K562 (cell line): ENCODE measurements around the gene RXRB. TPM values are rescaled to one million over a fixed set of nuclear protein-coding genes. Genes with fewer than 3 reads are reported as not detected.

Experiments used
- CC2D1A ChIP-seq: fragments of 450-650 bp; IDR thresholded peaks from 2 replicates; pipeline ENCODE4 v1.6.1; 2017; ENCODE audit warnings: mild to moderate bottlenecking
- CEBPB ChIP-seq: fragments of 450-650 bp; IDR thresholded peaks from 2 replicates; pipeline ENCODE4 v1.6.1; 2016; ENCODE audit warnings: missing genetic modification characterization, missing compliant biosample characterization
- LCOR ChIP-seq: sonication (generic); formaldehyde crosslinking; IDR thresholded peaks from 2 replicates; pipeline ENCODE4 v1.8.0; 2022; ENCODE audit warnings: mild to moderate bottlenecking, missing genetic modification reagents
- NR4A1 ChIP-seq, 2 experiments: fragments of 250-450 bp in 1 of 2; fragments of 450-650 bp in 1 of 2; sonication (Bioruptor Pico) in 1 of 2; IDR thresholded peaks; 2 replicates each; pipeline versions ENCODE4 v1.4.0 to v1.6.1; 2016 to 2020; ENCODE audit warnings: mild to moderate bottlenecking in 2 of 2, missing compliant biosample characterization in 1 of 2, missing genetic modification characterization in 1 of 2, moderate library complexity in 1 of 2
- STAG1 ChIP-seq: sonication (generic); formaldehyde crosslinking; IDR thresholded peaks from 2 replicates; pipeline ENCODE4 v1.5.0; 2020; ENCODE audit warnings: missing genetic modification reagents, borderline replicate concordance
- ZNF780A ChIP-seq: fragments of 250-450 bp; sonication (Bioruptor Pico); IDR thresholded peaks from 2 replicates; pipeline ENCODE4 v1.5.0; 2021; ENCODE audit warnings: mild to moderate bottlenecking
- polyA plus RNA-seq, 8 experiments: library from polyadenylated mRNA; depleted of rRNA in 4 of 8; stranded (reverse) in 5 of 8; unstranded in 3 of 8; fragments of >200 nt; fragmentation: Nextera tagmentation in 2 of 8; fragmentation: Illumina TruSeq in 1 of 8; extraction: Ambion mirVana in 2 of 8; extraction: Trizol in 1 of 8; gene quantifications; 2 replicates each; pipeline versions ENCODE4 v1.2.1 to v1.2.3, GENCODE V29; 2011 to 2014; ENCODE audit warnings: inconsistent platforms in 1 of 8, missing spikeins in 1 of 8
- total RNA-seq, 7 experiments: library from RNA; depleted of rRNA in 6 of 7; stranded (reverse); fragments of >200 nt in 6 of 7; fragmentation: Illumina TruSeq in 2 of 7; extraction: Trizol in 2 of 7; gene quantifications; 2 replicates each; pipeline versions ENCODE4 v1.2.1 to v1.2.3, GENCODE V29; 2011 to 2021; ENCODE audit warnings: low replicate concordance in 1 of 7
- TF ChIP-seq, protein P1 (sequence below): fragments of 200-600 bp; sonication (generic); IDR thresholded peaks from one replicate; pipeline ENCODE4 v1.6.1; 2012; ENCODE audit warnings: mild to moderate bottlenecking, low read depth, low read length, inconsistent platforms
- TF ChIP-seq, protein P2 (sequence below): fragments of 200-400 bp; formaldehyde crosslinking; IDR thresholded peaks from 2 replicates; pipeline ENCODE4 v1.6.1; 2017; ENCODE audit warnings: mild to moderate bottlenecking, low read depth, low read length, moderate library complexity
- TF ChIP-seq, protein P3 (sequence below), 3 experiments: IDR thresholded peaks in 2 of 3; conservative IDR thresholded peaks in 1 of 3; 2 replicates each; pipeline ENCODE4 v1.5.1; 2011 to 2012; ENCODE audit warnings: low read length in 3 of 3, mild to moderate bottlenecking in 3 of 3, control low read depth in 2 of 3, improper control_type of control experiment in 1 of 3, inconsistent platforms in 1 of 3, low read depth in 1 of 3, mixed read lengths in 1 of 3, moderate library complexity in 1 of 3; ENCODE audit not compliant: insufficient read depth in 2 of 3

The RXRB gene
- total and polyA plus RNA-seq, 9 of the 15 experiments (the other 6 are each of a cell fraction or from before 2014, with no cell fraction given) = 0.76 to 35.5 (median 18.4) TPM

DNA sequence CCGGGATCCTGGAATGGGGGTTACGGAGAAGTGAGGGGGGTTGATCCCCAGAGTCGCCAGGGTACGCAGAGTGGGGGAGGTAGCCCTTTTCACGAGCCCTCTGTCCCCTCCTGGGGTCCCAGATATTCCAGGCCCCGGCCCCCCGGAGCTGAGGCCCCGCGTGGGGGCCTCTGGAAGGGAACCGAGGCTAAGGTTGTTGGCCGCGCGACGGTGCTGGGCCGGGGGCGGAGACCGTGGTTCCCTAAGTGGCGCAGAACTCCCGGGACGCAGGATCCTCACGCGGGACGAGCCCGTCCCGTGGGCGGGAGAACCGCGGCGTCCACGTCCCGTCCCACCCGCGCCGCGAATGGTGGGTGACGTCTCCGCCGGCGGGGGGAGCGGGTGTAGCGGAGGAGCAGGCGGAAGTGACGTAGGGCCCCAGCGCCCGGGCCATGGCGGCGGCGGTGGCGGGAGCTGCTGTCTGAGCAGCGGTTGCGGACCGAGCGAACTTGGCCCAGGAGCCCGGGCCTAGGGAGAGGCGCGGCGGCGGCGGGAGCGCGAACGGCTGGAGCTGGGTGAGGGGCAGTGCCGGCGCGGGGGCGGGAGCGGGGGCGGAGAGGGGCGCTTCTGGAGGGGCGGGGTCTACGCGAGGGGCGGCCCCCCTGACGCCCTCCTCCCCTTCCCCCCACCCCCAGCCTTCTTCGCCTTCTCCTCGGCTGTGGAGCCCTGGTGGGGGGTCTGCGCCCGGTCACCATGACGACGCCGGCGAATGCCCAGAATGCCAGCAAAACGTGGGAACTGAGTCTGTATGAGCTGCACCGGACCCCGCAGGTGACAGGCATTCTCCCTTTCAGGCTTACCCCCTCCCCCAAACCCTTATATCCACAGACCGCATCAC lies 7.9 kb upstream of the RXRB start, which contains the start of gene RING1 (continued):
- TF ChIP-seq STAG1 (CRISPR knock-in tag) (no peak; the same call in 1 of the 2 replicates), CC2D1A (peak; percentile 76; the same call in 1 of the 2 replicates), NR4A1 (CRISPR knock-in tag; IDR thresholded peaks at IDR 0.05) (peak; percentile 70), NR4A1 (tag; IDR thresholded peaks at IDR 0.05) (no peak; the same call in 1 of the 2 replicates), LCOR (CRISPR knock-in tag) (peak; percentile 75; the same call in 1 of the 2 replicates), ZNF780A (0 out of 2 replicates have a peak, but pooled peaks have one; percentile 11), CEBPB (tag) (no peak)
- TF ChIP-seq, protein P1, sequence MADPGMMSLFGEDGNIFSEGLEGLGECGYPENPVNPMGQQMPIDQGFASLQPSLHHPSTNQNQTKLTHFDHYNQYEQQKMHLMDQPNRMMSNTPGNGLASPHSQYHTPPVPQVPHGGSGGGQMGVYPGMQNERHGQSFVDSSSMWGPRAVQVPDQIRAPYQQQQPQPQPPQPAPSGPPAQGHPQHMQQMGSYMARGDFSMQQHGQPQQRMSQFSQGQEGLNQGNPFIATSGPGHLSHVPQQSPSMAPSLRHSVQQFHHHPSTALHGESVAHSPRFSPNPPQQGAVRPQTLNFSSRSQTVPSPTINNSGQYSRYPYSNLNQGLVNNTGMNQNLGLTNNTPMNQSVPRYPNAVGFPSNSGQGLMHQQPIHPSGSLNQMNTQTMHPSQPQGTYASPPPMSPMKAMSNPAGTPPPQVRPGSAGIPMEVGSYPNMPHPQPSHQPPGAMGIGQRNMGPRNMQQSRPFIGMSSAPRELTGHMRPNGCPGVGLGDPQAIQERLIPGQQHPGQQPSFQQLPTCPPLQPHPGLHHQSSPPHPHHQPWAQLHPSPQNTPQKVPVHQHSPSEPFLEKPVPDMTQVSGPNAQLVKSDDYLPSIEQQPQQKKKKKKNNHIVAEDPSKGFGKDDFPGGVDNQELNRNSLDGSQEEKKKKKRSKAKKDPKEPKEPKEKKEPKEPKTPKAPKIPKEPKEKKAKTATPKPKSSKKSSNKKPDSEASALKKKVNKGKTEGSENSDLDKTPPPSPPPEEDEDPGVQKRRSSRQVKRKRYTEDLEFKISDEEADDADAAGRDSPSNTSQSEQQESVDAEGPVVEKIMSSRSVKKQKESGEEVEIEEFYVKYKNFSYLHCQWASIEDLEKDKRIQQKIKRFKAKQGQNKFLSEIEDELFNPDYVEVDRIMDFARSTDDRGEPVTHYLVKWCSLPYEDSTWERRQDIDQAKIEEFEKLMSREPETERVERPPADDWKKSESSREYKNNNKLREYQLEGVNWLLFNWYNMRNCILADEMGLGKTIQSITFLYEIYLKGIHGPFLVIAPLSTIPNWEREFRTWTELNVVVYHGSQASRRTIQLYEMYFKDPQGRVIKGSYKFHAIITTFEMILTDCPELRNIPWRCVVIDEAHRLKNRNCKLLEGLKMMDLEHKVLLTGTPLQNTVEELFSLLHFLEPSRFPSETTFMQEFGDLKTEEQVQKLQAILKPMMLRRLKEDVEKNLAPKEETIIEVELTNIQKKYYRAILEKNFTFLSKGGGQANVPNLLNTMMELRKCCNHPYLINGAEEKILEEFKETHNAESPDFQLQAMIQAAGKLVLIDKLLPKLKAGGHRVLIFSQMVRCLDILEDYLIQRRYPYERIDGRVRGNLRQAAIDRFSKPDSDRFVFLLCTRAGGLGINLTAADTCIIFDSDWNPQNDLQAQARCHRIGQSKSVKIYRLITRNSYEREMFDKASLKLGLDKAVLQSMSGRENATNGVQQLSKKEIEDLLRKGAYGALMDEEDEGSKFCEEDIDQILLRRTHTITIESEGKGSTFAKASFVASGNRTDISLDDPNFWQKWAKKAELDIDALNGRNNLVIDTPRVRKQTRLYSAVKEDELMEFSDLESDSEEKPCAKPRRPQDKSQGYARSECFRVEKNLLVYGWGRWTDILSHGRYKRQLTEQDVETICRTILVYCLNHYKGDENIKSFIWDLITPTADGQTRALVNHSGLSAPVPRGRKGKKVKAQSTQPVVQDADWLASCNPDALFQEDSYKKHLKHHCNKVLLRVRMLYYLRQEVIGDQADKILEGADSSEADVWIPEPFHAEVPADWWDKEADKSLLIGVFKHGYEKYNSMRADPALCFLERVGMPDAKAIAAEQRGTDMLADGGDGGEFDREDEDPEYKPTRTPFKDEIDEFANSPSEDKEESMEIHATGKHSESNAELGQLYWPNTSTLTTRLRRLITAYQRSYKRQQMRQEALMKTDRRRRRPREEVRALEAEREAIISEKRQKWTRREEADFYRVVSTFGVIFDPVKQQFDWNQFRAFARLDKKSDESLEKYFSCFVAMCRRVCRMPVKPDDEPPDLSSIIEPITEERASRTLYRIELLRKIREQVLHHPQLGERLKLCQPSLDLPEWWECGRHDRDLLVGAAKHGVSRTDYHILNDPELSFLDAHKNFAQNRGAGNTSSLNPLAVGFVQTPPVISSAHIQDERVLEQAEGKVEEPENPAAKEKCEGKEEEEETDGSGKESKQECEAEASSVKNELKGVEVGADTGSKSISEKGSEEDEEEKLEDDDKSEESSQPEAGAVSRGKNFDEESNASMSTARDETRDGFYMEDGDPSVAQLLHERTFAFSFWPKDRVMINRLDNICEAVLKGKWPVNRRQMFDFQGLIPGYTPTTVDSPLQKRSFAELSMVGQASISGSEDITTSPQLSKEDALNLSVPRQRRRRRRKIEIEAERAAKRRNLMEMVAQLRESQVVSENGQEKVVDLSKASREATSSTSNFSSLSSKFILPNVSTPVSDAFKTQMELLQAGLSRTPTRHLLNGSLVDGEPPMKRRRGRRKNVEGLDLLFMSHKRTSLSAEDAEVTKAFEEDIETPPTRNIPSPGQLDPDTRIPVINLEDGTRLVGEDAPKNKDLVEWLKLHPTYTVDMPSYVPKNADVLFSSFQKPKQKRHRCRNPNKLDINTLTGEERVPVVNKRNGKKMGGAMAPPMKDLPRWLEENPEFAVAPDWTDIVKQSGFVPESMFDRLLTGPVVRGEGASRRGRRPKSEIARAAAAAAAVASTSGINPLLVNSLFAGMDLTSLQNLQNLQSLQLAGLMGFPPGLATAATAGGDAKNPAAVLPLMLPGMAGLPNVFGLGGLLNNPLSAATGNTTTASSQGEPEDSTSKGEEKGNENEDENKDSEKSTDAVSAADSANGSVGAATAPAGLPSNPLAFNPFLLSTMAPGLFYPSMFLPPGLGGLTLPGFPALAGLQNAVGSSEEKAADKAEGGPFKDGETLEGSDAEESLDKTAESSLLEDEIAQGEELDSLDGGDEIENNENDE = no peak
- TF ChIP-seq, protein P2, sequence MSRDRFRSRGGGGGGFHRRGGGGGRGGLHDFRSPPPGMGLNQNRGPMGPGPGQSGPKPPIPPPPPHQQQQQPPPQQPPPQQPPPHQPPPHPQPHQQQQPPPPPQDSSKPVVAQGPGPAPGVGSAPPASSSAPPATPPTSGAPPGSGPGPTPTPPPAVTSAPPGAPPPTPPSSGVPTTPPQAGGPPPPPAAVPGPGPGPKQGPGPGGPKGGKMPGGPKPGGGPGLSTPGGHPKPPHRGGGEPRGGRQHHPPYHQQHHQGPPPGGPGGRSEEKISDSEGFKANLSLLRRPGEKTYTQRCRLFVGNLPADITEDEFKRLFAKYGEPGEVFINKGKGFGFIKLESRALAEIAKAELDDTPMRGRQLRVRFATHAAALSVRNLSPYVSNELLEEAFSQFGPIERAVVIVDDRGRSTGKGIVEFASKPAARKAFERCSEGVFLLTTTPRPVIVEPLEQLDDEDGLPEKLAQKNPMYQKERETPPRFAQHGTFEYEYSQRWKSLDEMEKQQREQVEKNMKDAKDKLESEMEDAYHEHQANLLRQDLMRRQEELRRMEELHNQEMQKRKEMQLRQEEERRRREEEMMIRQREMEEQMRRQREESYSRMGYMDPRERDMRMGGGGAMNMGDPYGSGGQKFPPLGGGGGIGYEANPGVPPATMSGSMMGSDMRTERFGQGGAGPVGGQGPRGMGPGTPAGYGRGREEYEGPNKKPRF = no peak
- TF ChIP-seq, protein P3, sequence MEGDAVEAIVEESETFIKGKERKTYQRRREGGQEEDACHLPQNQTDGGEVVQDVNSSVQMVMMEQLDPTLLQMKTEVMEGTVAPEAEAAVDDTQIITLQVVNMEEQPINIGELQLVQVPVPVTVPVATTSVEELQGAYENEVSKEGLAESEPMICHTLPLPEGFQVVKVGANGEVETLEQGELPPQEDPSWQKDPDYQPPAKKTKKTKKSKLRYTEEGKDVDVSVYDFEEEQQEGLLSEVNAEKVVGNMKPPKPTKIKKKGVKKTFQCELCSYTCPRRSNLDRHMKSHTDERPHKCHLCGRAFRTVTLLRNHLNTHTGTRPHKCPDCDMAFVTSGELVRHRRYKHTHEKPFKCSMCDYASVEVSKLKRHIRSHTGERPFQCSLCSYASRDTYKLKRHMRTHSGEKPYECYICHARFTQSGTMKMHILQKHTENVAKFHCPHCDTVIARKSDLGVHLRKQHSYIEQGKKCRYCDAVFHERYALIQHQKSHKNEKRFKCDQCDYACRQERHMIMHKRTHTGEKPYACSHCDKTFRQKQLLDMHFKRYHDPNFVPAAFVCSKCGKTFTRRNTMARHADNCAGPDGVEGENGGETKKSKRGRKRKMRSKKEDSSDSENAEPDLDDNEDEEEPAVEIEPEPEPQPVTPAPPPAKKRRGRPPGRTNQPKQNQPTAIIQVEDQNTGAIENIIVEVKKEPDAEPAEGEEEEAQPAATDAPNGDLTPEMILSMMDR (IDR thresholded peaks at IDR 0.05 in 2 of 3, conservative IDR thresholded peaks at IDR 0.05 in 1 of 3; ENCODE audit: insufficient read depth in 2 of 3, low read depth in 1 of 3, low read length in 3 of 3) = no peak
